B cell (primary cell): ENCODE data around the gene LIF. TPM values are rescaled to one million over a fixed set of nuclear protein-coding genes. Genes with fewer than 3 reads are reported as not detected.
A peak's percentile ranks its signal among the peaks of the same experiment; 100 is the strongest.

Source experiments
- ATAC-seq: fragments of 200-7000 bp; cut with Tn5 transposase; one replicate; pipeline ENCODE4 v1.10.0; 2021; ENCODE audit warnings: low read depth, mild to moderate bottlenecking, moderate number of reproducible peaks, moderate library complexity
- CTCF ChIA-PET: fragments of 350-600 bp; sonication (Branson Sonifier 250); formaldehyde crosslinking; loops from one replicate; lab custom pipeline; 2021; ENCODE audit warnings: antibody characterized with exemption, inconsistent platforms; lab: Charles Lee
- POLR2A ChIA-PET: fragments of 350-600 bp; sonication (Branson Sonifier 250); formaldehyde crosslinking; loops from one replicate; lab custom pipeline; 2021; ENCODE audit warnings: antibody characterized with exemption; lab: Charles Lee
- DNase-seq: peaks from one replicate; pipeline ENCODE4 v3.0.0; 2013
- H2AFZ ChIP-seq: 2 replicates; pipeline ENCODE4 v1.6.1; 2012; ENCODE audit warnings: mild to moderate bottlenecking, low read depth, low read length; ENCODE audit not compliant: insufficient read depth, poor library complexity, severe bottlenecking
- H3K27ac ChIP-seq, 2 donors: 1 replicate in 1 of 2; 2 replicates in 1 of 2; pipeline ENCODE4 v1.5.1; 2012 to 2013; ENCODE audit warnings: low read length in 2 of 2, mild to moderate bottlenecking in 2 of 2, moderate library complexity in 1 of 2
- H3K27me3 ChIP-seq, 4 experiments: fragments of 200-600 bp in 1 of 4; sonication (generic) in 1 of 4; replicated peaks in 1 of 4; 1 replicate in 2 of 4; 2 replicates in 2 of 4; pipeline versions ENCODE4 v1.6.1 to v1.7.0; 2013 to 2016; ENCODE audit warnings: low read length in 3 of 4, mild to moderate bottlenecking in 2 of 4, mixed read lengths in 1 of 4, moderate library complexity in 1 of 4; ENCODE audit not compliant: insufficient read depth in 4 of 4, control insufficient read depth in 3 of 4; ENCODE audit errors: control extremely low read depth in 1 of 4
- H3K36me3 ChIP-seq, 2 experiments: replicated peaks in 1 of 2; 1 replicate in 1 of 2; 2 replicates in 1 of 2; pipeline versions ENCODE4 v1.6.1 to v1.7.1; 2013; ENCODE audit warnings: low read length in 1 of 2; ENCODE audit not compliant: insufficient read depth in 2 of 2, control insufficient read depth in 1 of 2; ENCODE audit errors: control extremely low read depth in 1 of 2, extremely low read depth in 1 of 2
- H3K4me1 ChIP-seq, 2 donors: fragments of 200-600 bp in 1 of 2; sonication (generic) in 1 of 2; 1 replicate in 1 of 2; 2 replicates in 1 of 2; pipeline versions ENCODE4 v1.5.1 to v1.6.1; 2013 to 2017; ENCODE audit warnings: low read length in 2 of 2; ENCODE audit not compliant: control insufficient read depth in 2 of 2, insufficient read depth in 2 of 2
- H3K4me2 ChIP-seq: replicated peaks from 2 replicates; pipeline ENCODE3; 2012; ENCODE audit warnings: mild to moderate bottlenecking, low read depth, low read length; ENCODE audit not compliant: poor library complexity, severe bottlenecking
- H3K4me3 ChIP-seq, 5 experiments: fragments of 200-600 bp in 1 of 5; sonication (generic) in 1 of 5; 1 replicate in 3 of 5; 2 replicates in 2 of 5; pipeline versions ENCODE4 v1.5.1 to v1.7.0; 2011 to 2016; ENCODE audit warnings: low read length in 4 of 5, mild to moderate bottlenecking in 4 of 5, low read depth in 2 of 5, control low read depth in 1 of 5, moderate library complexity in 1 of 5; ENCODE audit not compliant: insufficient read depth in 1 of 5; ENCODE audit errors: control extremely low read depth in 1 of 5, extremely low read depth in 1 of 5
- H3K79me2 ChIP-seq: fragments of 200-600 bp; sonication (generic); one replicate; pipeline ENCODE4 v1.6.0; 2016; ENCODE audit warnings: low read length; ENCODE audit not compliant: control insufficient read depth, insufficient read depth
- H3K9ac ChIP-seq: fragments of 200-600 bp; sonication (generic); 2 replicates; pipeline ENCODE4 v1.6.1; 2017; ENCODE audit warnings: mild to moderate bottlenecking, low read length, moderate library complexity
- H3K9me3 ChIP-seq, 3 donors: one replicate each; pipeline versions ENCODE4 v1.6.1 to v1.7.1; 2013; ENCODE audit warnings: low read length in 2 of 3; ENCODE audit not compliant: control insufficient read depth in 2 of 3, insufficient read depth in 1 of 3; ENCODE audit errors: control extremely low read depth in 1 of 3
- H4K20me1 ChIP-seq: 2 replicates; pipeline ENCODE4 v1.6.0; 2012; ENCODE audit warnings: mild to moderate bottlenecking, low read length; ENCODE audit not compliant: insufficient read depth, control insufficient read depth, poor library complexity, severe bottlenecking
- H3K27ac Mint-ChIP-seq: one replicate; pipeline ENCODE4 v1.8.0; 2021; ENCODE audit warnings: mixed read lengths
- H3K27me3 Mint-ChIP-seq: one replicate; pipeline ENCODE4 v1.8.0; 2021; ENCODE audit warnings: mixed read lengths
- H3K4me1 Mint-ChIP-seq: one replicate; pipeline ENCODE4 v1.8.0; 2021; ENCODE audit warnings: mixed read lengths
- H3K4me3 Mint-ChIP-seq: one replicate; pipeline ENCODE4 v1.8.0; 2021; ENCODE audit warnings: mixed read lengths
- H3K9me3 Mint-ChIP-seq: one replicate; pipeline ENCODE4 v1.8.0; 2022; ENCODE audit warnings: mixed read lengths; ENCODE audit not compliant: insufficient read depth
- EZH2 ChIP-seq: IDR thresholded peaks from 2 replicates; pipeline ENCODE4 v1.6.1; 2012; ENCODE audit warnings: borderline replicate concordance, low read depth, mild to moderate bottlenecking, moderate library complexity, low read length; ENCODE audit not compliant: insufficient read depth, poor library complexity, severe bottlenecking
- WGBS: methylation state at CpG from one replicate; pipeline ENCODE4 v1.1.5; 2013; ENCODE audit warnings: missing lambda C conversion rate; ENCODE audit not compliant: insufficient coverage; 5-methylcytosine and 5-hydroxymethylcytosine counted together
- intact Hi-C: fragments of 100-400 bp; cut with micrococcal nuclease; formaldehyde crosslinking; loops from one replicate; pipeline ENCODE4 v1.10.0; 2022
- polyA plus RNA-seq: library from polyadenylated mRNA; depleted of rRNA; stranded (reverse); fragments of >200 nt; gene quantifications from 2 replicates; pipeline ENCODE4 v1.2.3, GENCODE V29; 2012
- total RNA-seq, 2 donors: library from RNA; stranded (reverse); fragments of 120-200 nt in 1 of 2; gene quantifications; 1 replicate in 1 of 2; 2 replicates in 1 of 2; pipeline versions ENCODE4 v1.2.3 to v1.2.4, GENCODE V29; 2013 to 2022
- TF ChIP-seq, protein P1 (sequence below): fragments of 200-600 bp; IDR thresholded peaks from one replicate; pipeline ENCODE4 v1.8.0; 2022; ENCODE audit warnings: antibody characterized with exemption, mild to moderate bottlenecking

The LIF gene
- total and polyA plus RNA-seq, 2 donors (not counting 1 experiment from before 2014, with no cell fraction given): 0.47 TPM; not detected in 1

- H3K27ac ChIP-seq: no peak overlapping the region
- TF ChIP-seq EZH2: no peak
- TF ChIP-seq, protein P1, sequence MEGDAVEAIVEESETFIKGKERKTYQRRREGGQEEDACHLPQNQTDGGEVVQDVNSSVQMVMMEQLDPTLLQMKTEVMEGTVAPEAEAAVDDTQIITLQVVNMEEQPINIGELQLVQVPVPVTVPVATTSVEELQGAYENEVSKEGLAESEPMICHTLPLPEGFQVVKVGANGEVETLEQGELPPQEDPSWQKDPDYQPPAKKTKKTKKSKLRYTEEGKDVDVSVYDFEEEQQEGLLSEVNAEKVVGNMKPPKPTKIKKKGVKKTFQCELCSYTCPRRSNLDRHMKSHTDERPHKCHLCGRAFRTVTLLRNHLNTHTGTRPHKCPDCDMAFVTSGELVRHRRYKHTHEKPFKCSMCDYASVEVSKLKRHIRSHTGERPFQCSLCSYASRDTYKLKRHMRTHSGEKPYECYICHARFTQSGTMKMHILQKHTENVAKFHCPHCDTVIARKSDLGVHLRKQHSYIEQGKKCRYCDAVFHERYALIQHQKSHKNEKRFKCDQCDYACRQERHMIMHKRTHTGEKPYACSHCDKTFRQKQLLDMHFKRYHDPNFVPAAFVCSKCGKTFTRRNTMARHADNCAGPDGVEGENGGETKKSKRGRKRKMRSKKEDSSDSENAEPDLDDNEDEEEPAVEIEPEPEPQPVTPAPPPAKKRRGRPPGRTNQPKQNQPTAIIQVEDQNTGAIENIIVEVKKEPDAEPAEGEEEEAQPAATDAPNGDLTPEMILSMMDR: peak; percentile 87
- CTCF ChIA-PET: interaction anchor here (0.6 to 13.2 kb wide), 36 partner anchors 9 to 1710 kb away, joined by 3 to 510 read pairs (median 7); partner anchors contain the start of genes CCDC157, MTFP1, RNF215 and SEC14L2
- peaks cover 23 to 40% of the 10 kb centered on the region in 2 donors for H3K4me1 ChIP-seq
- Mint-ChIP-seq H3K4me1 (peaks cover 37% of the 10 kb centered on the region), H3K9me3 (no peaks in the 10 kb centered on the region), H3K4me3 (no peak overlapping the region), H3K27me3 (no peaks in the 10 kb centered on the region), H3K27ac (peak overlapping the region; percentile 64)
- no peak overlapping the region for H3K4me3 ChIP-seq
- no peak overlapping the region for H3K4me2 ChIP-seq
- peaks cover 8% of the 10 kb centered on the region for H4K20me1 ChIP-seq
- POLR2A ChIA-PET: interaction anchor here (3.1 to 4.8 kb wide), 3 partner anchors 39 to 100 kb away, joined by 20 to 64 read pairs (median 27); partner anchors contain the start of genes CCDC157, RNF215, SF3A1 and TBC1D10A
- H3K27me3 ChIP-seq: no peaks in the 10 kb centered on the region
- H3K79me2 ChIP-seq: no peaks in the 10 kb centered on the region
- no peak overlapping the region for H2AFZ ChIP-seq
- H3K36me3 ChIP-seq: peaks cover 0 to 9% of the 10 kb centered on the region in 2 experiments
- no peak overlapping the region for H3K9ac ChIP-seq
- DNase-seq (peak; percentile 85), ATAC-seq (no peak)
- intact Hi-C loops: loop anchor here (1.0 to 5.0 kb wide), 6 partner anchors 20 to 305 kb away; partner anchors contain the start of gene PES1
- H3K9me3 ChIP-seq: no peaks in the 10 kb centered on the region
- 60% methylated on average over 31 of the region's 31 CpGs for WGBS
Measured at GRCh38 chr22:30286813-30287647, 40.5 kb upstream of the LIF start.

GRCh38 chr22:30286331-30286730, 39.8 kb upstream of the LIF start:
- ChIA-PET POLR2A (no interaction called here), CTCF (interaction anchor here (1.3 to 13.2 kb wide), 8 partner anchors 23 to 197 kb away, joined by 5 to 510 read pairs (median 18); partner anchors contain the start of genes CCDC157, RNF215, SEC14L2 and SF3A1)
- no peaks in the 10 kb centered on the region for H3K9me3 Mint-ChIP-seq
- Histone ChIP-seq H3K27ac (no peak overlapping the region), H3K4me2 (no peak overlapping the region), H3K4me3 (no peak overlapping the region), H3K9ac (no peak overlapping the region), H3K36me3 (peaks cover 0 to 3% of the 10 kb centered on the region in 2 experiments), H2AFZ (no peak overlapping the region), H3K79me2 (no peaks in the 10 kb centered on the region), H3K9me3 (no peaks in the 10 kb centered on the region), H3K27me3 (no peaks in the 10 kb centered on the region), H3K4me1 (peaks cover 23 to 33% of the 10 kb centered on the region in 2 donors), H4K20me1 (peaks cover 8% of the 10 kb centered on the region)
- intact Hi-C loops: loop anchor here (5.0 kb wide), 1 partner anchor 306 kb away; the partner anchor contains the start of gene PES1
- no peak overlapping the region for H3K27ac Mint-ChIP-seq
- 97% methylated on average over 5 of the region's 5 CpGs for WGBS
- no peaks in the 10 kb centered on the region for H3K27me3 Mint-ChIP-seq
- no peak for TF ChIP-seq EZH2
- TF ChIP-seq, protein P1: no peak
- no peak for DNase-seq
- no peak for ATAC-seq
- H3K4me1 Mint-ChIP-seq: peaks cover 31% of the 10 kb centered on the region
- no peak overlapping the region for H3K4me3 Mint-ChIP-seq
